Measurements from ENCODE around the gene PSEN1.

GRCh38 chr14:73220061-73220460 is 83.8 kb downstream of the PSEN1 start:
- TF ChIP-seq EZH2phosphoT487 (IDR thresholded peaks at IDR 0.05; ENCODE audit: insufficient read depth, low read depth) (no peak), EZH2 (IDR thresholded peaks at IDR 0.05; ENCODE audit: insufficient read depth, poor library complexity, severe bottlenecking) (no peak)

Measured in GM23248 (cell line).